Liver (tissue), 9 donors: ENCODE results near the gene STRBP. TPM values are rescaled to one million over a fixed set of nuclear protein-coding genes. Genes with fewer than 3 reads are reported as not detected.
A peak's percentile ranks its signal among the peaks of the same experiment; 100 is the strongest.

ENCODE experiments used
- DNase-seq: peaks from one replicate; pipeline ENCODE4 v3.0.0-alpha.2; 2017; ENCODE audit warnings: low spot score
- H3K27ac ChIP-seq, 2 donors: one replicate each; pipeline ENCODE4 v1.7.0; 2013; ENCODE audit warnings: inconsistent platforms in 2 of 2, low read length in 2 of 2, control low read depth in 1 of 2, low read depth in 1 of 2, mild to moderate bottlenecking in 1 of 2
- H3K27me3 ChIP-seq, 4 donors: one replicate each; pipeline versions ENCODE4 v1.6.1 to v1.7.0; 2013; ENCODE audit warnings: low read length in 3 of 4, inconsistent platforms in 1 of 4, mild to moderate bottlenecking in 1 of 4, moderate library complexity in 1 of 4; ENCODE audit not compliant: control insufficient read depth in 4 of 4, insufficient read depth in 4 of 4
- H3K36me3 ChIP-seq, 4 donors: one replicate each; pipeline versions ENCODE4 v1.6.1 to v1.7.0; 2013; ENCODE audit warnings: low read length in 3 of 4, mild to moderate bottlenecking in 3 of 4, low read depth in 1 of 4, moderate library complexity in 1 of 4; ENCODE audit not compliant: control insufficient read depth in 4 of 4, insufficient read depth in 3 of 4
- H3K4me1 ChIP-seq, 4 donors: one replicate each; pipeline versions ENCODE4 v1.6.1 to v1.7.0; 2013; ENCODE audit warnings: low read length in 3 of 4, mild to moderate bottlenecking in 3 of 4, moderate library complexity in 1 of 4; ENCODE audit not compliant: control insufficient read depth in 4 of 4, insufficient read depth in 4 of 4
- H3K4me3 ChIP-seq, 3 donors: one replicate each; pipeline versions ENCODE4 v1.6.1 to v1.7.0; 2013; ENCODE audit warnings: low read length in 3 of 3, control low read depth in 1 of 3, low read depth in 1 of 3, mild to moderate bottlenecking in 1 of 3
- H3K9ac ChIP-seq, 2 donors: one replicate each; pipeline ENCODE4 v1.7.0; 2013; ENCODE audit warnings: low read length in 2 of 2, mild to moderate bottlenecking in 2 of 2, moderate library complexity in 2 of 2, control low read depth in 1 of 2, low read depth in 1 of 2
- H3K9me3 ChIP-seq, 4 donors: one replicate each; pipeline versions ENCODE4 v1.6.1 to v1.7.0; 2013; ENCODE audit warnings: low read length in 3 of 4; ENCODE audit not compliant: control insufficient read depth in 4 of 4
- EGR1 ChIP-seq, 2 donors: IDR thresholded peaks; 2 replicates each; pipeline ENCODE4 v1.6.1; 2016 to 2018; ENCODE audit warnings: antibody characterized with exemption in 2 of 2, low read depth in 2 of 2
- FOXA1 ChIP-seq: IDR thresholded peaks from 2 replicates; pipeline ENCODE4 v1.6.1; 2016; ENCODE audit warnings: antibody characterized with exemption
- FOXA2 ChIP-seq: IDR thresholded peaks from 2 replicates; pipeline ENCODE4 v1.6.1; 2016; ENCODE audit warnings: antibody characterized with exemption
- HNF4A ChIP-seq, 2 donors: conservative IDR thresholded peaks; 2 replicates each; pipeline ENCODE4 v1.6.1; 2016; ENCODE audit warnings: antibody characterized with exemption in 2 of 2, mild to moderate bottlenecking in 2 of 2
- HNF4G ChIP-seq: IDR thresholded peaks from 2 replicates; pipeline ENCODE4 v1.6.1; 2016; ENCODE audit warnings: antibody characterized with exemption
- JUND ChIP-seq, 2 donors: IDR thresholded peaks; 2 replicates each; pipeline ENCODE4 v1.6.1; 2016; ENCODE audit warnings: antibody characterized with exemption in 2 of 2
- NR2F2 ChIP-seq: IDR thresholded peaks from 2 replicates; pipeline ENCODE4 v1.6.1; 2016; ENCODE audit warnings: antibody characterized with exemption
- TAF1 ChIP-seq: conservative IDR thresholded peaks from 2 replicates; pipeline ENCODE4 v1.6.1; 2016; ENCODE audit warnings: antibody characterized with exemption, mild to moderate bottlenecking
- WGBS: extraction: QIAGEN DNeasy Blood & Tissue Kit; methylation state at CpG from one replicate; pipeline ENCODE4 v1.1.7; 2013; 5-methylcytosine and 5-hydroxymethylcytosine counted together
- polyA plus RNA-seq, 2 donors: library from polyadenylated mRNA; stranded (reverse) in 1 of 2; unstranded in 1 of 2; fragments of 200-250 nt in 1 of 2; fragments of >200 nt in 1 of 2; fragmentation: Nextera tagmentation in 1 of 2; extraction: Ambion mirVana in 1 of 2; gene quantifications; one replicate each; pipeline versions ENCODE4 v1.2.1 to v1.2.3, GENCODE V29; 2013 to 2015
- total RNA-seq, 2 donors: library from RNA; depleted of rRNA; stranded (reverse); fragments of >200 nt; gene quantifications; one replicate each; pipeline ENCODE4 v1.2.3, GENCODE V29; 2014
- TF ChIP-seq, protein P1 (sequence below): IDR thresholded peaks from 2 replicates; pipeline ENCODE4 v1.6.1; 2016; ENCODE audit warnings: antibody characterized with exemption
- donor health status: healthy.
- donor health status: healthy.
- donor health status: healthy.
- donor health status: healthy.
- donor health status: healthy.

Gene STRBP
- total RNA-seq = 10 to 100 TPM in 1 of 2 donors, 1 to 10 TPM in 1; 9.7 to 17.2 TPM
- 1 to 10 TPM; 4.3 to 7.3 TPM for polyA plus RNA-seq

- H3K36me3 ChIP-seq = no peaks in the 10 kb centered on the region
- no peaks in the 10 kb centered on the region for H3K27me3 ChIP-seq
- TF ChIP-seq NR2F2 (no peak), EGR1 (IDR thresholded peaks at IDR 0.05; ENCODE audit: low read depth in 2 of 2) (peak; percentile 99), FOXA2 (no peak)
- WGBS = under 1% methylated on average over 97 of the region's 97 CpGs
- no peak within 1 kb of the TSS for H3K9ac ChIP-seq
- peak within 1 kb of the TSS; percentile 25 to 28 for H3K27ac ChIP-seq
- H3K4me3 ChIP-seq = peak within 1 kb of the TSS; percentile 42 to 95 (median 74)
- peak; percentile 94 for DNase-seq
- H3K4me1 ChIP-seq = peaks cover 0 to 11% (median 5%) of the 10 kb centered on the region in 4 donors
- H3K9me3 ChIP-seq = no peaks in the 10 kb centered on the region
These were observed at the start of gene STRBP for GRCh38 chr9:123268465-123269259. TSS of gene STRBP (minus strand) at chr9:123268586. CDS start at chr9:123184134, 84,452 bp downstream.

GRCh38 chr9:123316053-123316718, 47.8 kb upstream of the STRBP start:
- Histone ChIP-seq H3K36me3 (no peaks in the 10 kb centered on the region), H3K4me3 (no peak overlapping the region), H3K9ac (no peak overlapping the region), H3K27ac (no peak overlapping the region), H3K27me3 (no peaks in the 10 kb centered on the region), H3K4me1 (peaks cover 0 to 33% (median 17%) of the 10 kb centered on the region in 4 donors), H3K9me3 (no peaks in the 10 kb centered on the region)
- 65% methylated on average over 7 of the region's 7 CpGs for WGBS
- TF ChIP-seq HNF4A (conservative IDR thresholded peaks at IDR 0.05) = peak; percentile 42 to 46
- no peak for TF ChIP-seq TAF1
- TF ChIP-seq FOXA1 = no peak
- TF ChIP-seq EGR1 (IDR thresholded peaks at IDR 0.05; ENCODE audit: low read depth in 2 of 2) = no peak
- TF ChIP-seq, protein P1, sequence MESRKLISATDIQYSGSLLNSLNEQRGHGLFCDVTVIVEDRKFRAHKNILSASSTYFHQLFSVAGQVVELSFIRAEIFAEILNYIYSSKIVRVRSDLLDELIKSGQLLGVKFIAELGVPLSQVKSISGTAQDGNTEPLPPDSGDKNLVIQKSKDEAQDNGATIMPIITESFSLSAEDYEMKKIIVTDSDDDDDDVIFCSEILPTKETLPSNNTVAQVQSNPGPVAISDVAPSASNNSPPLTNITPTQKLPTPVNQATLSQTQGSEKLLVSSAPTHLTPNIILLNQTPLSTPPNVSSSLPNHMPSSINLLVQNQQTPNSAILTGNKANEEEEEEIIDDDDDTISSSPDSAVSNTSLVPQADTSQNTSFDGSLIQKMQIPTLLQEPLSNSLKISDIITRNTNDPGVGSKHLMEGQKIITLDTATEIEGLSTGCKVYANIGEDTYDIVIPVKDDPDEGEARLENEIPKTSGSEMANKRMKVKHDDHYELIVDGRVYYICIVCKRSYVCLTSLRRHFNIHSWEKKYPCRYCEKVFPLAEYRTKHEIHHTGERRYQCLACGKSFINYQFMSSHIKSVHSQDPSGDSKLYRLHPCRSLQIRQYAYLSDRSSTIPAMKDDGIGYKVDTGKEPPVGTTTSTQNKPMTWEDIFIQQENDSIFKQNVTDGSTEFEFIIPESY = no peak
- no peak for DNase-seq

- no peaks in the 10 kb centered on the region for H3K36me3 ChIP-seq
- H3K9ac ChIP-seq = no peak overlapping the region
- no peaks in the 10 kb centered on the region for H3K9me3 ChIP-seq
- no peak overlapping the region for H3K4me3 ChIP-seq
- no peak for TF ChIP-seq JUND (IDR thresholded peaks at IDR 0.05)
- 77% methylated on average over 2 of the region's 2 CpGs for WGBS
- no peaks in the 10 kb centered on the region for H3K27me3 ChIP-seq
- H3K27ac ChIP-seq = no peak overlapping the region
- H3K4me1 ChIP-seq = peaks cover 0 to 36% (median 21%) of the 10 kb centered on the region in 4 donors
- DNase-seq = no peak
These were observed 47.2 kb upstream of the STRBP start for GRCh38 chr9:123315635-123316034.

DNA sequence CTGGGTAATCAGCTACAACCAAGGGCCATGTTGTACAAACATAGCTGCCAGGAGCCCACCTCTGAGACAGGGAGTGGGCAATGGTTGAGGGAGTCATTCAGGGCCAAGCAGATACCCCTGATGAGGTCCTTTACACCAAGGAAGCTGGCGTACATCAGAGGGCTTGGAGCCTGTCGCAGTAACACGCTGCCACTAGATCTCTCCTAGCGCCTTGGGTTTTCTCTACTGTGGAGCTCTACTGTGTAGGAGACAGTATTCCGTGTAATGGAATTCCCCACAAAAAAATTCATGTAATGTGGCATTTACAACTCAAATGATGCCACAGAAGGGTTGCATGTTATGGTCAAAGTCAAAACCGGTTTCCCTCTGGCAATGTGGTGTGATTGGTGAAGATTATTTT, 46.2 kb upstream of the STRBP start:
- Histone ChIP-seq H3K4me3 (no peak overlapping the region), H3K9ac (no peak overlapping the region), H3K27me3 (no peaks in the 10 kb centered on the region), H3K27ac (no peak overlapping the region), H3K36me3 (no peaks in the 10 kb centered on the region), H3K9me3 (no peaks in the 10 kb centered on the region), H3K4me1 (peaks cover 0 to 29% (median 20%) of the 10 kb centered on the region in 4 donors)
- WGBS = 98% methylated on average over 6 of the region's 6 CpGs
- no peak for DNase-seq
- TF ChIP-seq HNF4G (no peak), FOXA2 (no peak)
